GM23248 (cell line): ENCODE measurements around the gene GRIN2C.

Experiments used
- EZH2 ChIP-seq: fragments of 200-600 bp; sonication (generic); IDR thresholded peaks from 2 replicates; pipeline ENCODE4 v1.6.1; 2018; ENCODE audit warnings: antibody characterized with exemption, mild to moderate bottlenecking; ENCODE audit not compliant: insufficient read depth, poor library complexity, severe bottlenecking
- EZH2phosphoT487 ChIP-seq: fragments of 200-600 bp; sonication (generic); IDR thresholded peaks from 2 replicates; pipeline ENCODE4 v1.6.1; 2018; ENCODE audit warnings: antibody characterized with exemption, moderate library complexity, mild to moderate bottlenecking, low read depth; ENCODE audit not compliant: insufficient read depth

GRCh38 chr17:74866198-74866835, 6.6 kb upstream of the GRIN2C start:
- TF ChIP-seq EZH2phosphoT487 (no peak), EZH2 (no peak)
